GM12891 (cell line): ENCODE measurements around the gene TTC9B.

Experiments
- PAX5 ChIP-seq: IDR thresholded peaks from 2 replicates; pipeline ENCODE4 v1.6.1; 2011; ENCODE audit warnings: low read length, moderate library complexity, mild to moderate bottlenecking; ENCODE audit not compliant: insufficient read depth, severe bottlenecking
- POLR2A ChIP-seq: IDR thresholded peaks from 2 replicates; pipeline ENCODE4 v1.6.1; 2011; ENCODE audit warnings: low read depth, low read length, control low read depth
- POLR2AphosphoS5 ChIP-seq: IDR thresholded peaks from 2 replicates; pipeline ENCODE4 v1.6.1; 2011; ENCODE audit warnings: low read depth, low read length, control low read depth
- SPI1 ChIP-seq: IDR thresholded peaks from 2 replicates; pipeline ENCODE4 v1.6.1; 2011; ENCODE audit warnings: low read depth, low read length, control low read depth
- TAF1 ChIP-seq: IDR thresholded peaks from 2 replicates; pipeline ENCODE4 v1.6.1; 2011; ENCODE audit warnings: low read depth, low read length, control low read depth

DNA sequence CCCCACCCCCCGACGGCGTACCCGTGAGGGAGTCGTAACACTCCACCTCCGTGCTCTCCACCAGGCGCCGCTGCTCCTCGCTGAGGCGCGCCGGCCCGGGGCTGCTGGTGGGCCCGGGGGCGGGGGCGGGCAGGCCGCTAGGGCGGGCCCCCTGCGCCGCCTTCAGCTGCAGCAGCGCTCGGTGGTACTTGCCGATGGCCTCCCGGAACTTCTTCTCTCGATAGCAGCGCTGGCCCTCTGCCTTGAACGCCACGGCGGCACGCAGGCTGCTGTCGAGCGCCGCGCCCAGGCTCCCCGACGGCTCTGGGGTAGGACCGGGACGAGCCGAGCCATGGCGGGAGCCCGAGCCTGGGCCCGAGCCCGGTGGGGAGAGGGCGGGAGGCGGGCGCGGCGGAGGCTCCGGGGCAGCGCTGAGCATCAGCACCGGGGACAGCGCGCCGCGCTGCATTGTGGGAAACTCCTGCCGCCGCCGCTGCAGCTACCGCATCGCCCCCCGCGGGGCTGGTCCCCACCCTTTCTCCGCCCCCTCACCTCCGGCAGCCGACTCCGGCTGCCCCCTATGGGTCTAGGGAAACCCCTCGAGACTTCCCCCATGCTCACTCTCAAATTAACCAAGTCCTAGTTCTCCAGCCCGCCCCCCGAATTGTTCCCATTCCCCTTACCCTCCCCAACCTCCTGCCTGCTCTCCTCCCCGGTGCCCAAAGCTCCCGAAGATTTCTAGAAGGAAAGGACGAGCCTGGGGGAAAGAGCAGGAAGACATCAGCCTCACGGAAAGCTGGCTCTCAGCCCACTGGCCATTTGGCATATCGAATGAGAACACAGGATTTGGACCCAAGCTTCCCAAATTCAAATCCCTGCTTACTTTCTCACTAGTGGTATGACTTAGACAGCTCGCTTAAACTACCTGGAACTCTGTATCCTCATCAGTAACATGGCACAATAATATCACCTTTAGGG, at the start of gene TTC9B:
- no peak for TF ChIP-seq POLR2AphosphoS5
- TF ChIP-seq TAF1 = no peak
- TF ChIP-seq POLR2A = no peak
- TF ChIP-seq SPI1 = no peak
- TF ChIP-seq PAX5 = no peak
